DMS79 treated with DMSO at 0.1 percent for 48 hours (cell line): ENCODE results near the gene CFAP99.

Experiments used
- DNase-seq: peaks from one replicate; lab custom pipeline; 2025; lab: John Stamatoyannopoulos, UW

Gene CFAP99

GRCh38 chr4:2510351-2511259, 91.8 kb downstream of the CFAP99 start:
- no peak for DNase-seq

GRCh38 chr4:2511645-2512131, 92.9 kb downstream of the CFAP99 start:
- DNase-seq, result no peak
